Heart left ventricle (tissue), 16 donors: ENCODE data around the gene PGGHG. TPM values are rescaled to one million over a fixed set of nuclear protein-coding genes. Genes with fewer than 3 reads are reported as not detected.
"Not testable (repeated sequence)": the region's sequence is repeated elsewhere in the genome, so short reads cannot be mapped to it uniquely, and the experiment has no call there.

Experiments used
- ATAC-seq, 4 donors: fragments of 200-7000 bp; cut with Tn5 transposase; one replicate each; pipeline ENCODE4 v1.9.1; 2020 to 2022; ENCODE audit warnings: moderate library complexity in 4 of 4, mild to moderate bottlenecking in 3 of 4, moderate number of reproducible peaks in 1 of 4
- DNase-seq, 5 donors: peaks; one replicate each; pipeline ENCODE4 v3.0.0-alpha.2; 2020
- H3K27ac ChIP-seq, 12 donors: fragments of 200-600 bp; sonication (generic) in 4 of 12; one replicate each; pipeline versions ENCODE4 v1.5.0 to v1.8.0; 2016 to 2022; ENCODE audit warnings: mild to moderate bottlenecking in 2 of 12
- H3K27me3 ChIP-seq, 9 donors: fragments of 200-600 bp; sonication (generic) in 2 of 9; one replicate each; pipeline versions ENCODE4 v1.5.1 to v1.8.0; 2016 to 2022; ENCODE audit warnings: mild to moderate bottlenecking in 3 of 9
- H3K36me3 ChIP-seq, 9 donors: fragments of 200-600 bp; sonication (generic) in 2 of 9; one replicate each; pipeline versions ENCODE4 v1.5.0 to v1.8.0; 2018 to 2022; ENCODE audit warnings: mild to moderate bottlenecking in 2 of 9
- H3K4me1 ChIP-seq, 12 donors: fragments of 200-600 bp; sonication (generic) in 4 of 12; one replicate each; pipeline versions ENCODE4 v1.5.0 to v1.8.0; 2016 to 2022; ENCODE audit warnings: mild to moderate bottlenecking in 3 of 12
- H3K4me3 ChIP-seq, 12 donors: fragments of 200-600 bp; sonication (generic) in 4 of 12; one replicate each; pipeline versions ENCODE4 v1.5.0 to v1.8.0; 2017 to 2022; ENCODE audit warnings: mild to moderate bottlenecking in 9 of 12, moderate library complexity in 4 of 12
- H3K9me3 ChIP-seq, 12 donors: fragments of 200-600 bp; sonication (generic) in 4 of 12; one replicate each; pipeline versions ENCODE4 v1.5.0 to v1.8.0; 2016 to 2022; ENCODE audit warnings: mild to moderate bottlenecking in 1 of 12
- CTCF ChIP-seq, 12 donors: fragments of 200-600 bp; sonication (generic) in 4 of 12; IDR thresholded peaks; one replicate each; pipeline versions ENCODE4 v1.5.0 to v1.8.0; 2018 to 2022; ENCODE audit warnings: antibody characterized with exemption in 12 of 12, mild to moderate bottlenecking in 5 of 12
- POLR2A ChIP-seq, 2 donors: fragments of 450-650 bp; IDR thresholded peaks; one replicate each; pipeline ENCODE4 v1.6.1; 2017; ENCODE audit warnings: antibody characterized with exemption in 2 of 2, mild to moderate bottlenecking in 2 of 2, moderate library complexity in 2 of 2
- WGBS, 4 donors: extraction: QIAGEN DNeasy Blood & Tissue Kit in 2 of 4; methylation state at CpG; one replicate each; pipeline versions ENCODE4 v1.1.5 to v1.1.7; 2013 to 2018; 5-methylcytosine and 5-hydroxymethylcytosine counted together
- intact Hi-C, 10 donors: fragments of 100-400 bp; cut with DNase I; formaldehyde crosslinking; loops; one replicate each; pipeline versions ENCODE4 v1.11.1 to v1.14.2; 2022
- polyA plus RNA-seq, 2 donors: library from polyadenylated mRNA; stranded (reverse); fragments of 200-250 nt; gene quantifications; one replicate each; pipeline ENCODE4 v1.2.3, GENCODE V29; 2013
- total RNA-seq, 9 donors: library from RNA; depleted of rRNA in 2 of 9; stranded (reverse); fragments of >200 nt in 2 of 9; fragmentation: NEBNext Ultra II Directional in 3 of 9; extraction: Animal tissue kit (Norgen Biotek cat#: 25700) in 3 of 9; gene quantifications; one replicate each; pipeline versions ENCODE4 v1.1.0 to v1.2.4, GENCODE V29; 2016 to 2023
- donor health status: ischemic (EF 13 %, LVEDD 7.1; RV severe dilation, severe dysfunction).
- donor health status: healthy with polysubstance abuse.
- donor health status: DM: no; HTN: yes; CAD: no.
- donor health status: DM: no; HTN: no; CAD: no.
- donor health status: ischemic (EF 25% LVEDD 6.9; RV normal size, moderate dysfunction).
- donor health status: ischemic (EF 25% LVEDD 5.7; RV mildly dilated, moderate dysfunction).
- donor health status: healthy.
- donor health status: DM: yes; HTN: yes; CAD: no.
- donor health status: ischemic (EF 35%, LVEDD 5.7; RV mildly dilated, moderate dysfunction).
- donor health status: nonischemic (EF 11% LVEDD 7.7; RV severe dilation, severe dysfunction).
- donor health status: DM: yes; HTN: yes; CAD: no.
- donor health status: PGD.
- donor health status: ischemic (EF 29% LVEDD 5.4; RV normal size, mild dysfunction).
- donor health status: nonischemic (EF 23%, LVEDD 6.1; RV moderate dilation, normal function).

Gene PGGHG
- total and polyA plus RNA-seq, 11 donors = 4.5 to 15.7 (median 6.4) TPM

GRCh38 chr11:328012-328411 lies 39.1 kb downstream of the PGGHG start:
- WGBS, 4 donors = 95 to 98% (median 96%) methylated on average over 13 of the region's 13 CpGs
- Histone ChIP-seq H3K36me3 (no peaks in the 10 kb centered on the region), H3K4me1 (peaks cover 3 to 75% (median 34%) of the 10 kb centered on the region in 12 donors), H3K27ac (peak overlapping the region; percentile 15 to 98 (median 94)), H3K9me3 (no peaks in the 10 kb centered on the region), H3K4me3 (no peak overlapping the region), H3K27me3 (no peaks in the 10 kb centered on the region)
- TF ChIP-seq CTCF (IDR thresholded peaks at IDR 0.05) (no peak), POLR2A (IDR thresholded peaks at IDR 0.05) (no peak)
- ATAC-seq (no peak), DNase-seq (peak in 1 of 5 donors; percentile 33)
- intact Hi-C loops = no loop called here

GRCh38 chr11:328516-329100 lies 39.7 kb downstream of the PGGHG start:
- WGBS, 4 donors = 92 to 97% (median 94%) methylated on average over 15 of the region's 15 CpGs
- H3K27me3 ChIP-seq, H3K9me3 ChIP-seq, intact Hi-C loops, ATAC-seq, H3K4me3 ChIP-seq, H3K36me3 ChIP-seq: not testable (repeated sequence)
- peak in 1 of 5 donors; percentile 7 for DNase-seq
- Histone ChIP-seq H3K4me1 (peaks cover 3 to 69% (median 34%) of the 10 kb centered on the region in 12 donors), H3K27ac (peak overlapping the region in 2 of 12 donors; percentile 13 to 92)

GRCh38 chr11:329886-330253 lies 40.9 kb downstream of the PGGHG start:
- Histone ChIP-seq H3K27ac (no peak overlapping the region), H3K4me3 (no peak overlapping the region), H3K4me1 (peaks cover 3 to 65% (median 26%) of the 10 kb centered on the region in 12 donors), H3K9me3 (no peaks in the 10 kb centered on the region), H3K36me3 (no peaks in the 10 kb centered on the region), H3K27me3 (no peaks in the 10 kb centered on the region)
- no peak for TF ChIP-seq POLR2A (IDR thresholded peaks at IDR 0.05)
- no peak for TF ChIP-seq CTCF (IDR thresholded peaks at IDR 0.05)
- ATAC-seq (no peak), DNase-seq (no peak)
- intact Hi-C loops = no loop called here
- WGBS, 4 donors = 94 to 98% (median 96%) methylated on average over 2 of the region's 2 CpGs

- Histone ChIP-seq H3K27ac (no peak overlapping the region), H3K4me1 (peaks cover 3 to 67% (median 26%) of the 10 kb centered on the region in 12 donors), H3K36me3 (no peaks in the 10 kb centered on the region), H3K27me3 (no peaks in the 10 kb centered on the region), H3K9me3 (no peaks in the 10 kb centered on the region), H3K4me3 (no peak overlapping the region)
- ATAC-seq (no peak), DNase-seq (peak in 1 of 5 donors; percentile 52)
- intact Hi-C loops = no loop called here
- WGBS, 4 donors = 65 to 83% (median 78%) methylated on average over 12 to 14 of the region's 14 CpGs
- TF ChIP-seq POLR2A (IDR thresholded peaks at IDR 0.05) (no peak), CTCF (IDR thresholded peaks at IDR 0.05) (no peak)
These were observed 41.4 kb downstream of the PGGHG start for GRCh38 chr11:330307-330693.
